Upper lobe of left lung (tissue), 4 donors: ENCODE measurements around the gene CBFA2T3.

Source experiments
- EP300 ChIP-seq, 4 donors: sonication (generic); formaldehyde crosslinking; IDR thresholded peaks; one replicate each; pipeline ENCODE4 v1.5.1; 2017; ENCODE audit warnings: antibody characterized with exemption in 4 of 4, control low read depth in 2 of 4
- POLR2A ChIP-seq, 4 donors: fragments of 450-650 bp; IDR thresholded peaks; one replicate each; pipeline ENCODE4 v1.5.1; 2016 to 2017; ENCODE audit warnings: antibody characterized with exemption in 4 of 4, mild to moderate bottlenecking in 2 of 4
- POLR2AphosphoS5 ChIP-seq, 2 donors: sonication (generic); formaldehyde crosslinking; IDR thresholded peaks; one replicate each; pipeline ENCODE4 v1.5.1; 2017; ENCODE audit warnings: antibody characterized with exemption in 2 of 2
- TF ChIP-seq, protein P1 (sequence below), 6 experiments: fragments of 450-650 bp in 4 of 6; fragments of 200-600 bp in 2 of 6; sonication (generic) in 2 of 6; IDR thresholded peaks; one replicate each; pipeline ENCODE4 v1.5.1; 2016 to 2019; ENCODE audit warnings: antibody characterized with exemption in 6 of 6

DNA sequence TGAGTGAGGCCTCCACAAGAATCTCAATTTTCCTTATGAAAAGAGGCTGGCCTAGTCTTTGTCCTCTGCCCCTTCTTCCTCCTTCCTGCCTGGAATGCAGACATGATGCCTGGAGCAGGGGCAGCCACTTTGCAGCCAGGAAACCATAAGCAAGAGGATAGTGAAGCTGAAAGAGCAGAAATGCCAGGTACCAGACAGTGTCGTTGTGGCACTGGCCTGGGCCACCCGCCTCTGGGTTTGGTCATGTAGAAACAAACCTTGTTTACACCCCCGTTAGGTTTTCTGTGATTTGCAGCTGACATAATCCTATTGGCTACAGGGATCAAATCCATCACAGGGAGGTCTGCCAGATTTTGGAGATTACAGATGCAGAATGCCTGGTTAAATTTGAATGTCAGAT is 16.5 kb downstream of the CBFA2T3 start:
- TF ChIP-seq EP300 (IDR thresholded peaks at IDR 0.05), result no peak
- TF ChIP-seq, protein P1, sequence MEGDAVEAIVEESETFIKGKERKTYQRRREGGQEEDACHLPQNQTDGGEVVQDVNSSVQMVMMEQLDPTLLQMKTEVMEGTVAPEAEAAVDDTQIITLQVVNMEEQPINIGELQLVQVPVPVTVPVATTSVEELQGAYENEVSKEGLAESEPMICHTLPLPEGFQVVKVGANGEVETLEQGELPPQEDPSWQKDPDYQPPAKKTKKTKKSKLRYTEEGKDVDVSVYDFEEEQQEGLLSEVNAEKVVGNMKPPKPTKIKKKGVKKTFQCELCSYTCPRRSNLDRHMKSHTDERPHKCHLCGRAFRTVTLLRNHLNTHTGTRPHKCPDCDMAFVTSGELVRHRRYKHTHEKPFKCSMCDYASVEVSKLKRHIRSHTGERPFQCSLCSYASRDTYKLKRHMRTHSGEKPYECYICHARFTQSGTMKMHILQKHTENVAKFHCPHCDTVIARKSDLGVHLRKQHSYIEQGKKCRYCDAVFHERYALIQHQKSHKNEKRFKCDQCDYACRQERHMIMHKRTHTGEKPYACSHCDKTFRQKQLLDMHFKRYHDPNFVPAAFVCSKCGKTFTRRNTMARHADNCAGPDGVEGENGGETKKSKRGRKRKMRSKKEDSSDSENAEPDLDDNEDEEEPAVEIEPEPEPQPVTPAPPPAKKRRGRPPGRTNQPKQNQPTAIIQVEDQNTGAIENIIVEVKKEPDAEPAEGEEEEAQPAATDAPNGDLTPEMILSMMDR (IDR thresholded peaks at IDR 0.05), result no peak
- TF ChIP-seq POLR2A (IDR thresholded peaks at IDR 0.05), result no peak
- TF ChIP-seq POLR2AphosphoS5 (IDR thresholded peaks at IDR 0.05), result no peak
